WTC11 (cell line): Measurements from ENCODE around the gene RSAD1. TPM values are rescaled to one million over a fixed set of nuclear protein-coding genes. Genes with fewer than 3 reads are reported as not detected.
A peak's percentile ranks its signal among the peaks of the same experiment; 100 is the strongest.

Experiments
- ATAC-seq: fragments of 200-7000 bp; cut with Tn5 transposase; 2 replicates; pipeline ENCODE4 v1.10.0; 2021; ENCODE audit warnings: mild to moderate bottlenecking, moderate library complexity
- CTCF ChIA-PET: fragments of 300-600 bp; sonication (Branson Sonifier 250); formaldehyde crosslinking; loops from one replicate; lab custom pipeline; 2021; ENCODE audit warnings: antibody characterized with exemption; lab: Charles Lee
- POLR2A ChIA-PET: fragments of 350-600 bp; sonication (Branson Sonifier 250); formaldehyde crosslinking; loops from one replicate; lab custom pipeline; 2021; ENCODE audit warnings: antibody characterized with exemption; lab: Charles Lee
- DNase-seq: peaks from one replicate; pipeline ENCODE4 v3.0.0; 2021; ENCODE audit warnings: low spot score
- H3K27ac Mint-ChIP-seq: 2 replicates; pipeline ENCODE4 v1.8.0; 2021; ENCODE audit warnings: mixed read lengths
- H3K27me3 Mint-ChIP-seq: 2 replicates; pipeline ENCODE4 v1.8.0; 2021; ENCODE audit warnings: low read depth, mild to moderate bottlenecking, moderate library complexity, mixed read lengths
- H3K36me3 Mint-ChIP-seq: 2 replicates; pipeline ENCODE4 v1.8.0; 2021; ENCODE audit warnings: mixed read lengths
- H3K4me1 Mint-ChIP-seq: 2 replicates; pipeline ENCODE4 v1.8.0; 2022; ENCODE audit warnings: mixed read lengths
- H3K4me3 Mint-ChIP-seq: 2 replicates; pipeline ENCODE4 v1.8.0; 2021; ENCODE audit warnings: mild to moderate bottlenecking, moderate library complexity, mixed read lengths
- H3K9me3 Mint-ChIP-seq: 2 replicates; pipeline ENCODE4 v1.8.0; 2021; ENCODE audit warnings: mixed read lengths
- ATF1 ChIP-seq: sonication (generic); formaldehyde crosslinking; IDR thresholded peaks from 2 replicates; pipeline ENCODE4 v1.8.1; 2023; ENCODE audit warnings: mild to moderate bottlenecking, moderate library complexity, missing genetic modification reagents
- CBFB ChIP-seq: sonication (generic); formaldehyde crosslinking; IDR thresholded peaks from 2 replicates; pipeline ENCODE4 v1.8.1; 2022; ENCODE audit warnings: mild to moderate bottlenecking, low read depth, missing genetic modification reagents
- FOXK1 ChIP-seq: sonication (generic); formaldehyde crosslinking; IDR thresholded peaks from 2 replicates; pipeline ENCODE4 v1.8.0; 2022; ENCODE audit warnings: mild to moderate bottlenecking, moderate library complexity, missing genetic modification reagents
- KAT7 ChIP-seq: sonication (generic); formaldehyde crosslinking; IDR thresholded peaks from 2 replicates; pipeline ENCODE4 v1.8.1; 2023; ENCODE audit warnings: missing genetic modification reagents, mild to moderate bottlenecking, borderline replicate concordance
- MYBL2 ChIP-seq: sonication (generic); formaldehyde crosslinking; IDR thresholded peaks from 2 replicates; pipeline ENCODE4 v1.8.1; 2023; ENCODE audit warnings: mild to moderate bottlenecking, moderate library complexity, missing genetic modification reagents
- NFATC4 ChIP-seq: fragments of 250-450 bp; sonication (Bioruptor Pico); IDR thresholded peaks from 2 replicates; pipeline ENCODE4 v1.9.0; 2021; ENCODE audit warnings: mild to moderate bottlenecking
- NFYB ChIP-seq: sonication (generic); formaldehyde crosslinking; conservative IDR thresholded peaks from 2 replicates; pipeline ENCODE4 v1.8.0; 2022; ENCODE audit warnings: low read depth, missing genetic modification reagents
- NR1H2 ChIP-seq: sonication (generic); formaldehyde crosslinking; IDR thresholded peaks from 2 replicates; pipeline ENCODE4 v1.9.0; 2021; ENCODE audit warnings: mild to moderate bottlenecking, moderate library complexity, missing genetic modification reagents
- TEAD1 ChIP-seq: sonication (generic); formaldehyde crosslinking; IDR thresholded peaks from 2 replicates; pipeline ENCODE4 v1.8.0; 2022; ENCODE audit warnings: mild to moderate bottlenecking, missing genetic modification reagents
- ZBTB21 ChIP-seq: sonication (generic); formaldehyde crosslinking; IDR thresholded peaks from 2 replicates; pipeline ENCODE4 v1.8.1; 2023; ENCODE audit warnings: mild to moderate bottlenecking, missing genetic modification reagents, borderline replicate concordance
- ZNF138 ChIP-seq: sonication (generic); formaldehyde crosslinking; conservative IDR thresholded peaks from 2 replicates; pipeline ENCODE4 v1.8.1; 2022; ENCODE audit warnings: mild to moderate bottlenecking, moderate library complexity, missing genetic modification reagents
- ZNF219 ChIP-seq: sonication (generic); formaldehyde crosslinking; IDR thresholded peaks from 2 replicates; pipeline ENCODE4 v1.8.0; 2023; ENCODE audit warnings: missing genetic modification reagents, mild to moderate bottlenecking, borderline replicate concordance
- total RNA-seq: library from RNA; stranded (reverse); gene quantifications from 3 replicates; pipeline ENCODE4 v1.2.3, GENCODE V29; 2021
- TF ChIP-seq, protein P1 (sequence below): sonication (generic); formaldehyde crosslinking; IDR thresholded peaks from 2 replicates; pipeline ENCODE4 v1.8.0; 2022; ENCODE audit warnings: missing genetic modification reagents
- TF ChIP-seq, protein P2 (sequence below): sonication (generic); formaldehyde crosslinking; IDR thresholded peaks from 2 replicates; pipeline ENCODE4 v1.8.1; 2022; ENCODE audit warnings: missing genetic modification reagents, borderline replicate concordance
- TF ChIP-seq, protein P3 (sequence below): sonication (generic); formaldehyde crosslinking; IDR thresholded peaks from 2 replicates; pipeline ENCODE4 v1.8.0; 2022; ENCODE audit warnings: mild to moderate bottlenecking, missing genetic modification reagents
- TF ChIP-seq, protein P4 (sequence below): fragments of 200-600 bp; IDR thresholded peaks from 2 replicates; pipeline ENCODE4 v1.8.0; 2022; ENCODE audit warnings: antibody characterized with exemption
- TF ChIP-seq, protein P5 (sequence below): sonication (generic); formaldehyde crosslinking; IDR thresholded peaks from 2 replicates; pipeline ENCODE4 v1.8.1; 2022; ENCODE audit warnings: mild to moderate bottlenecking, missing genetic modification reagents, moderate library complexity, borderline replicate concordance
- TF ChIP-seq, protein P6 (sequence below): fragments of 250-450 bp; sonication (Bioruptor Pico); IDR thresholded peaks from 2 replicates; pipeline ENCODE4 v1.9.0; 2021; ENCODE audit warnings: mild to moderate bottlenecking, borderline replicate concordance

The RSAD1 gene
- total RNA-seq, 1 experiment from 2014 or later: 35.1 TPM

DNA sequence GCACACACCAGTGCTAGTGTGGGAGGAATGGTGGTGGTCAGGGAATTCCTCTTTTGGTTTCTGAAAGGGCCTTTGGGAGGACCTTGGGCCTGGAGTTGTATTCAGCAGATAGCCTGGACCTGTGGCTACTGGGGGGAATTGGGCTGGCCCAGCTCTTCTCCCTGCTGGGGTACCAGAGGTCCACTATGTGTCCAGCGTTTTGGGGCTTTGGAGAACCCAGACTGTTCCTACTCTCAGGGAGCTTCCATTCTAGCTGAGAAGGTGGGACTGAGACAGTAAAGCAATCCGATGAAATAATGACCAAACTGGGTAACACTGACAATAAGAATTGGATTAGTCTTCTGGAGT lies 56.3 kb downstream of the RSAD1 start:
- DNase-seq (no peak), ATAC-seq (no peak)
- Mint-ChIP-seq H3K36me3 (peaks cover 13% of the 10 kb centered on the region; the same call in 1 of the 2 replicates), H3K9me3 (no peaks in the 10 kb centered on the region), H3K27ac (no peak overlapping the region), H3K4me3 (peak overlapping the region; percentile 87), H3K27me3 (peaks cover 26% of the 10 kb centered on the region), H3K4me1 (peaks cover 46% of the 10 kb centered on the region)
- POLR2A ChIA-PET: no interaction called here
- CTCF ChIA-PET: no interaction called here
- TF ChIP-seq CBFB: no peak
- no peak for TF ChIP-seq NFYB (CRISPR knock-in tag)
- TF ChIP-seq ATF1 (CRISPR knock-in tag): no peak
- TF ChIP-seq FOXK1 (CRISPR knock-in tag): no peak
- TF ChIP-seq ZNF138 (CRISPR knock-in tag): no peak
- TF ChIP-seq, protein P1, sequence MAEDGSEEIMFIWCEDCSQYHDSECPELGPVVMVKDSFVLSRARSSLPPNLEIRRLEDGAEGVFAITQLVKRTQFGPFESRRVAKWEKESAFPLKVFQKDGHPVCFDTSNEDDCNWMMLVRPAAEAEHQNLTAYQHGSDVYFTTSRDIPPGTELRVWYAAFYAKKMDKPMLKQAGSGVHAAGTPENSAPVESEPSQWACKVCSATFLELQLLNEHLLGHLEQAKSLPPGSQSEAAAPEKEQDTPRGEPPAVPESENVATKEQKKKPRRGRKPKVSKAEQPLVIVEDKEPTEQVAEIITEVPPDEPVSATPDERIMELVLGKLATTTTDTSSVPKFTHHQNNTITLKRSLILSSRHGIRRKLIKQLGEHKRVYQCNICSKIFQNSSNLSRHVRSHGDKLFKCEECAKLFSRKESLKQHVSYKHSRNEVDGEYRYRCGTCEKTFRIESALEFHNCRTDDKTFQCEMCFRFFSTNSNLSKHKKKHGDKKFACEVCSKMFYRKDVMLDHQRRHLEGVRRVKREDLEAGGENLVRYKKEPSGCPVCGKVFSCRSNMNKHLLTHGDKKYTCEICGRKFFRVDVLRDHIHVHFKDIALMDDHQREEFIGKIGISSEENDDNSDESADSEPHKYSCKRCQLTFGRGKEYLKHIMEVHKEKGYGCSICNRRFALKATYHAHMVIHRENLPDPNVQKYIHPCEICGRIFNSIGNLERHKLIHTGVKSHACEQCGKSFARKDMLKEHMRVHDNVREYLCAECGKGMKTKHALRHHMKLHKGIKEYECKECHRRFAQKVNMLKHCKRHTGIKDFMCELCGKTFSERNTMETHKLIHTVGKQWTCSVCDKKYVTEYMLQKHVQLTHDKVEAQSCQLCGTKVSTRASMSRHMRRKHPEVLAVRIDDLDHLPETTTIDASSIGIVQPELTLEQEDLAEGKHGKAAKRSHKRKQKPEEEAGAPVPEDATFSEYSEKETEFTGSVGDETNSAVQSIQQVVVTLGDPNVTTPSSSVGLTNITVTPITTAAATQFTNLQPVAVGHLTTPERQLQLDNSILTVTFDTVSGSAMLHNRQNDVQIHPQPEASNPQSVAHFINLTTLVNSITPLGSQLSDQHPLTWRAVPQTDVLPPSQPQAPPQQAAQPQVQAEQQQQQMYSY: no peak
- TF ChIP-seq NR1H2 (CRISPR knock-in tag): no peak
- TF ChIP-seq NFATC4 (CRISPR knock-in tag): no peak
- TF ChIP-seq, protein P2, sequence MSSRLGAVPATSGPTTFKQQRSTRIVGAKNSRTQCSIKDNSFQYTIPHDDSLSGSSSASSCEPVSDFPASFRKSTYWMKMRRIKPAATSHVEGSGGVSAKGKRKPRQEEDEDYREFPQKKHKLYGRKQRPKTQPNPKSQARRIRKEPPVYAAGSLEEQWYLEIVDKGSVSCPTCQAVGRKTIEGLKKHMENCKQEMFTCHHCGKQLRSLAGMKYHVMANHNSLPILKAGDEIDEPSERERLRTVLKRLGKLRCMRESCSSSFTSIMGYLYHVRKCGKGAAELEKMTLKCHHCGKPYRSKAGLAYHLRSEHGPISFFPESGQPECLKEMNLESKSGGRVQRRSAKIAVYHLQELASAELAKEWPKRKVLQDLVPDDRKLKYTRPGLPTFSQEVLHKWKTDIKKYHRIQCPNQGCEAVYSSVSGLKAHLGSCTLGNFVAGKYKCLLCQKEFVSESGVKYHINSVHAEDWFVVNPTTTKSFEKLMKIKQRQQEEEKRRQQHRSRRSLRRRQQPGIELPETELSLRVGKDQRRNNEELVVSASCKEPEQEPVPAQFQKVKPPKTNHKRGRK (CRISPR knock-in tag): no peak
- TF ChIP-seq MYBL2 (CRISPR knock-in tag): no peak
- TF ChIP-seq, protein P3, sequence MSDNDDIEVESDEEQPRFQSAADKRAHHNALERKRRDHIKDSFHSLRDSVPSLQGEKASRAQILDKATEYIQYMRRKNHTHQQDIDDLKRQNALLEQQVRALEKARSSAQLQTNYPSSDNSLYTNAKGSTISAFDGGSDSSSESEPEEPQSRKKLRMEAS (CRISPR knock-in tag): no peak
- no peak for TF ChIP-seq ZNF219 (CRISPR knock-in tag)
- TF ChIP-seq, protein P4, sequence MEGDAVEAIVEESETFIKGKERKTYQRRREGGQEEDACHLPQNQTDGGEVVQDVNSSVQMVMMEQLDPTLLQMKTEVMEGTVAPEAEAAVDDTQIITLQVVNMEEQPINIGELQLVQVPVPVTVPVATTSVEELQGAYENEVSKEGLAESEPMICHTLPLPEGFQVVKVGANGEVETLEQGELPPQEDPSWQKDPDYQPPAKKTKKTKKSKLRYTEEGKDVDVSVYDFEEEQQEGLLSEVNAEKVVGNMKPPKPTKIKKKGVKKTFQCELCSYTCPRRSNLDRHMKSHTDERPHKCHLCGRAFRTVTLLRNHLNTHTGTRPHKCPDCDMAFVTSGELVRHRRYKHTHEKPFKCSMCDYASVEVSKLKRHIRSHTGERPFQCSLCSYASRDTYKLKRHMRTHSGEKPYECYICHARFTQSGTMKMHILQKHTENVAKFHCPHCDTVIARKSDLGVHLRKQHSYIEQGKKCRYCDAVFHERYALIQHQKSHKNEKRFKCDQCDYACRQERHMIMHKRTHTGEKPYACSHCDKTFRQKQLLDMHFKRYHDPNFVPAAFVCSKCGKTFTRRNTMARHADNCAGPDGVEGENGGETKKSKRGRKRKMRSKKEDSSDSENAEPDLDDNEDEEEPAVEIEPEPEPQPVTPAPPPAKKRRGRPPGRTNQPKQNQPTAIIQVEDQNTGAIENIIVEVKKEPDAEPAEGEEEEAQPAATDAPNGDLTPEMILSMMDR: no peak
- no peak for TF ChIP-seq TEAD1
- TF ChIP-seq ZBTB21 (CRISPR knock-in tag): no peak
- TF ChIP-seq, protein P5, sequence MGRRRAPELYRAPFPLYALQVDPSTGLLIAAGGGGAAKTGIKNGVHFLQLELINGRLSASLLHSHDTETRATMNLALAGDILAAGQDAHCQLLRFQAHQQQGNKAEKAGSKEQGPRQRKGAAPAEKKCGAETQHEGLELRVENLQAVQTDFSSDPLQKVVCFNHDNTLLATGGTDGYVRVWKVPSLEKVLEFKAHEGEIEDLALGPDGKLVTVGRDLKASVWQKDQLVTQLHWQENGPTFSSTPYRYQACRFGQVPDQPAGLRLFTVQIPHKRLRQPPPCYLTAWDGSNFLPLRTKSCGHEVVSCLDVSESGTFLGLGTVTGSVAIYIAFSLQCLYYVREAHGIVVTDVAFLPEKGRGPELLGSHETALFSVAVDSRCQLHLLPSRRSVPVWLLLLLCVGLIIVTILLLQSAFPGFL (CRISPR knock-in tag): no peak
- no peak for TF ChIP-seq KAT7 (CRISPR knock-in tag)
- TF ChIP-seq, protein P6, sequence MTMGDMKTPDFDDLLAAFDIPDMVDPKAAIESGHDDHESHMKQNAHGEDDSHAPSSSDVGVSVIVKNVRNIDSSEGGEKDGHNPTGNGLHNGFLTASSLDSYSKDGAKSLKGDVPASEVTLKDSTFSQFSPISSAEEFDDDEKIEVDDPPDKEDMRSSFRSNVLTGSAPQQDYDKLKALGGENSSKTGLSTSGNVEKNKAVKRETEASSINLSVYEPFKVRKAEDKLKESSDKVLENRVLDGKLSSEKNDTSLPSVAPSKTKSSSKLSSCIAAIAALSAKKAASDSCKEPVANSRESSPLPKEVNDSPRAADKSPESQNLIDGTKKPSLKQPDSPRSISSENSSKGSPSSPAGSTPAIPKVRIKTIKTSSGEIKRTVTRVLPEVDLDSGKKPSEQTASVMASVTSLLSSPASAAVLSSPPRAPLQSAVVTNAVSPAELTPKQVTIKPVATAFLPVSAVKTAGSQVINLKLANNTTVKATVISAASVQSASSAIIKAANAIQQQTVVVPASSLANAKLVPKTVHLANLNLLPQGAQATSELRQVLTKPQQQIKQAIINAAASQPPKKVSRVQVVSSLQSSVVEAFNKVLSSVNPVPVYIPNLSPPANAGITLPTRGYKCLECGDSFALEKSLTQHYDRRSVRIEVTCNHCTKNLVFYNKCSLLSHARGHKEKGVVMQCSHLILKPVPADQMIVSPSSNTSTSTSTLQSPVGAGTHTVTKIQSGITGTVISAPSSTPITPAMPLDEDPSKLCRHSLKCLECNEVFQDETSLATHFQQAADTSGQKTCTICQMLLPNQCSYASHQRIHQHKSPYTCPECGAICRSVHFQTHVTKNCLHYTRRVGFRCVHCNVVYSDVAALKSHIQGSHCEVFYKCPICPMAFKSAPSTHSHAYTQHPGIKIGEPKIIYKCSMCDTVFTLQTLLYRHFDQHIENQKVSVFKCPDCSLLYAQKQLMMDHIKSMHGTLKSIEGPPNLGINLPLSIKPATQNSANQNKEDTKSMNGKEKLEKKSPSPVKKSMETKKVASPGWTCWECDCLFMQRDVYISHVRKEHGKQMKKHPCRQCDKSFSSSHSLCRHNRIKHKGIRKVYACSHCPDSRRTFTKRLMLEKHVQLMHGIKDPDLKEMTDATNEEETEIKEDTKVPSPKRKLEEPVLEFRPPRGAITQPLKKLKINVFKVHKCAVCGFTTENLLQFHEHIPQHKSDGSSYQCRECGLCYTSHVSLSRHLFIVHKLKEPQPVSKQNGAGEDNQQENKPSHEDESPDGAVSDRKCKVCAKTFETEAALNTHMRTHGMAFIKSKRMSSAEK (CRISPR knock-in tag): no peak
